ENCODE data around the gene LONRF2. TPM values are rescaled to one million over a fixed set of nuclear protein-coding genes. Genes with fewer than 3 reads are reported as not detected.

The LONRF2 gene
- total RNA-seq, 4 donors from 2014 or later: 10.5 to 13.1 (median 12.1) TPM

- Histone ChIP-seq H3K27me3 (no peaks in the 10 kb centered on the region), H3K4me3 (no peak overlapping the region), H3K9me3 (no peaks in the 10 kb centered on the region), H3K36me3 (no peaks in the 10 kb centered on the region), H3K4me1 (peaks cover 0 to 4% (median 0%) of the 10 kb centered on the region in 4 donors), H3K27ac (no peak overlapping the region)
- TF ChIP-seq EP300 (IDR thresholded peaks at IDR 0.05) (no peak), CTCF (IDR thresholded peaks at IDR 0.05) (no peak), POLR2A (IDR thresholded peaks at IDR 0.05) (no peak)
- no peak for DNase-seq (ENCODE audit: low spot score in 2 of 2)
- 94 to 98% methylated on average over 5 of the region's 5 CpGs for WGBS, 2 donors
Measured at GRCh38 chr2:100271210-100271609, 51.1 kb downstream of the LONRF2 start.

GRCh38 chr2:100270381-100271146, 51.7 kb downstream of the LONRF2 start:
- H3K4me1 ChIP-seq: peaks cover 0 to 4% (median 0%) of the 10 kb centered on the region in 4 donors
- TF ChIP-seq EP300 (IDR thresholded peaks at IDR 0.05) (no peak), POLR2A (IDR thresholded peaks at IDR 0.05) (no peak), CTCF (IDR thresholded peaks at IDR 0.05) (no peak)
- 90 to 91% methylated on average over 9 of the region's 9 CpGs for WGBS, 2 donors
- H3K4me3 ChIP-seq: no peak overlapping the region
- no peak overlapping the region for H3K27ac ChIP-seq
- no peaks in the 10 kb centered on the region for H3K36me3 ChIP-seq
- DNase-seq (ENCODE audit: low spot score in 2 of 2): no peak
- H3K9me3 ChIP-seq: no peaks in the 10 kb centered on the region
- no peaks in the 10 kb centered on the region for H3K27me3 ChIP-seq

- TF ChIP-seq CTCF (IDR thresholded peaks at IDR 0.05) (no peak), POLR2A (IDR thresholded peaks at IDR 0.05) (no peak), EP300 (IDR thresholded peaks at IDR 0.05) (no peak)
- DNase-seq (ENCODE audit: low spot score in 2 of 2): no peak
- WGBS, 2 donors: 75 to 90% methylated on average over 5 of the region's 5 CpGs
Measured at GRCh38 chr2:100269889-100270288, 52.4 kb downstream of the LONRF2 start.

GRCh38 chr2:100268986-100269385, 53.3 kb downstream of the LONRF2 start:
- no peak for TF ChIP-seq CTCF (IDR thresholded peaks at IDR 0.05)
- 80 to 94% methylated on average over 4 of the region's 4 CpGs for WGBS, 2 donors

More at GRCh38 chr2:100269889-100270288, 52.4 kb downstream of the LONRF2 start:
- Histone ChIP-seq H3K27ac (no peak overlapping the region), H3K4me3 (no peak overlapping the region), H3K27me3 (no peaks in the 10 kb centered on the region), H3K36me3 (no peaks in the 10 kb centered on the region), H3K4me1 (peaks cover 0 to 4% (median 0%) of the 10 kb centered on the region in 4 donors), H3K9me3 (no peaks in the 10 kb centered on the region)

GRCh38 chr2:100267751-100268150, 54.5 kb downstream of the LONRF2 start:
- Histone ChIP-seq H3K4me1 (no peaks in the 10 kb centered on the region), H3K27ac (no peak overlapping the region), H3K36me3 (no peaks in the 10 kb centered on the region), H3K9me3 (peaks cover 0 to under 1% (median 0%) of the 10 kb centered on the region in 4 donors), H3K27me3 (no peaks in the 10 kb centered on the region), H3K4me3 (no peak overlapping the region)
- no peak for DNase-seq (ENCODE audit: low spot score in 2 of 2)
- WGBS, 2 donors: 58 to 65% methylated on average over 2 of the region's 2 CpGs
- no peak for TF ChIP-seq POLR2A (IDR thresholded peaks at IDR 0.05)
- TF ChIP-seq CTCF (IDR thresholded peaks at IDR 0.05): no peak
- TF ChIP-seq EP300 (IDR thresholded peaks at IDR 0.05): no peak

More at GRCh38 chr2:100268986-100269385, 53.3 kb downstream of the LONRF2 start:
- Histone ChIP-seq H3K4me1 (peaks cover 0 to 4% (median 0%) of the 10 kb centered on the region in 4 donors), H3K4me3 (no peak overlapping the region), H3K9me3 (no peaks in the 10 kb centered on the region), H3K27me3 (no peaks in the 10 kb centered on the region), H3K27ac (no peak overlapping the region), H3K36me3 (no peaks in the 10 kb centered on the region)
- DNase-seq (ENCODE audit: low spot score in 2 of 2): no peak

Measured in tibial nerve (tissue), 4 donors.